ENCODE data around the gene KIF16B.

The KIF16B gene

GRCh38 chr20:16573001-16573965 lies at the start of gene KIF16B:
Gene KIF16B (minus strand): TSS chr20:16573448. CDS start chr20:16573275, 173 bp downstream.
- peak within 1 kb of the TSS; percentile 77 for H3K4me3 ChIP-seq (ENCODE audit: low read depth, low read length)
- TF ChIP-seq CTCF (IDR thresholded peaks at IDR 0.05; ENCODE audit: control insufficient read depth, extremely low read depth, insufficient read depth) = no peak
- peak; percentile 64 for DNase-seq (ENCODE audit: low read depth)

GRCh38 chr20:16622501-16622900 lies 49.3 kb upstream of the KIF16B start:
- H3K4me3 ChIP-seq (ENCODE audit: low read depth, low read length) = no peak overlapping the region
- DNase-seq (ENCODE audit: low read depth) = no peak
- TF ChIP-seq CTCF (IDR thresholded peaks at IDR 0.05; ENCODE audit: control insufficient read depth, extremely low read depth, insufficient read depth) = no peak

GRCh38 chr20:16621435-16622141 lies 48.3 kb upstream of the KIF16B start:
- H3K4me3 ChIP-seq (ENCODE audit: low read depth, low read length) = no peak overlapping the region
- TF ChIP-seq CTCF (IDR thresholded peaks at IDR 0.05; ENCODE audit: control insufficient read depth, extremely low read depth, insufficient read depth) = no peak

GRCh38 chr20:16620961-16621360 lies 47.7 kb upstream of the KIF16B start:
- no peak for DNase-seq (ENCODE audit: low read depth)
- no peak overlapping the region for H3K4me3 ChIP-seq (ENCODE audit: low read depth, low read length)
- no peak for TF ChIP-seq CTCF (IDR thresholded peaks at IDR 0.05; ENCODE audit: control insufficient read depth, extremely low read depth, insufficient read depth)

More at GRCh38 chr20:16621435-16622141, 48.3 kb upstream of the KIF16B start:
- no peak for DNase-seq (ENCODE audit: low read depth)

GRCh38 chr20:16619953-16620352 lies 46.7 kb upstream of the KIF16B start:
- no peak overlapping the region for H3K4me3 ChIP-seq (ENCODE audit: low read depth, low read length)
- no peak for TF ChIP-seq CTCF (IDR thresholded peaks at IDR 0.05; ENCODE audit: control insufficient read depth, extremely low read depth, insufficient read depth)
- DNase-seq (ENCODE audit: low read depth) = no peak

GRCh38 chr20:16617056-16617455 lies 43.8 kb upstream of the KIF16B start:
- no peak overlapping the region for H3K4me3 ChIP-seq (ENCODE audit: low read depth, low read length)
- DNase-seq (ENCODE audit: low read depth) = no peak
- no peak for TF ChIP-seq CTCF (IDR thresholded peaks at IDR 0.05; ENCODE audit: control insufficient read depth, extremely low read depth, insufficient read depth)

All from LNCaP clone FGC (cell line).